ENCODE data around the gene ABCA10. TPM values are rescaled to one million over a fixed set of nuclear protein-coding genes. Genes with fewer than 3 reads are reported as not detected.

The ABCA10 gene
- total RNA-seq, 4 donors from 2014 or later = 1.5 to 19.1 (median 10.3) TPM

DNA sequence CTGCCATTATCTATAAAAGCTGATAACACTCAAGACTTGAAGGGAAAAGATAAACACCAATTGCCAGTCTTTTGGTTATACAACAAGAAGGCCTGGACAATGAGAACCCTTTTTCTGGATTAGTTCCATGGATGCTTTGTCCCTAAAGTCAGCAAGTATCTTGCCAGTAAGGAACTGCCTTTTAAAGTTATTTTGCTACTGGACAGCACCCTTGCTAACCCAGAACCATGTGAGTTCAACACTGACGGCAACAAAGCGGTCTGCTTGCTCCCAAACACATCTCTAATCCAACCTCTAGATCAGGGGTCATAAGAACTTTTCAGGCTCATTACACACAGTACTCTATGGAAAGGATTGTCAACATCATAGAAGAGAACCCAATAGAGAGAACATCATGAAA lies 61.7 kb downstream of the ABCA10 start:
- H3K27ac ChIP-seq = no peak overlapping the region
- H3K9me3 ChIP-seq = no peaks in the 10 kb centered on the region
- TF ChIP-seq POLR2A (IDR thresholded peaks at IDR 0.05) = no peak
- TF ChIP-seq EP300 (IDR thresholded peaks at IDR 0.05) = no peak
- no peak overlapping the region for H3K4me3 ChIP-seq
- no peaks in the 10 kb centered on the region for H3K4me1 ChIP-seq
- H3K36me3 ChIP-seq = no peaks in the 10 kb centered on the region
- 86% methylated on average over 2 of the region's 2 CpGs for WGBS
- no peak for DNase-seq (ENCODE audit: low spot score in 2 of 2)
- no peaks in the 10 kb centered on the region for H3K27me3 ChIP-seq

DNA sequence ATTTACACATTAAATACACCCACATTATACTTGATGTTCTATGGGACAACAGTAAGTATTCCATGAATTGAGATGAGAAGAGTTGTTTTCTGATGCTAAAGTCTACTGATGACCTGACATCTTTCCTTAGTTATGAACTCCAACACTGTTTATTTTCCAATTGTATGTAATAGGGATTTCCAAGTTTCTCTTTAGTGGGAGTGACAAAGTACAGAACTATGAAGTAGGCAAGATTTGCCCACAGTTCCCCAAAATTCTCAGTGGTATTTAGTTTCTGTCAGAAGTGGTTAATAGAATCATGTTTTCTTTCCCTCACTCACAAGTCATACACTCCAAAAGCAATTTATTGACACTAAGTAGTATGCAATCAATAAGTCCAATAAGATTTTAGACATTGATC lies 64.4 kb downstream of the ABCA10 start:
- TF ChIP-seq POLR2AphosphoS5 (IDR thresholded peaks at IDR 0.05) (no peak), EP300 (IDR thresholded peaks at IDR 0.05) (no peak), POLR2A (IDR thresholded peaks at IDR 0.05) (no peak)
- TF ChIP-seq, protein P1, sequence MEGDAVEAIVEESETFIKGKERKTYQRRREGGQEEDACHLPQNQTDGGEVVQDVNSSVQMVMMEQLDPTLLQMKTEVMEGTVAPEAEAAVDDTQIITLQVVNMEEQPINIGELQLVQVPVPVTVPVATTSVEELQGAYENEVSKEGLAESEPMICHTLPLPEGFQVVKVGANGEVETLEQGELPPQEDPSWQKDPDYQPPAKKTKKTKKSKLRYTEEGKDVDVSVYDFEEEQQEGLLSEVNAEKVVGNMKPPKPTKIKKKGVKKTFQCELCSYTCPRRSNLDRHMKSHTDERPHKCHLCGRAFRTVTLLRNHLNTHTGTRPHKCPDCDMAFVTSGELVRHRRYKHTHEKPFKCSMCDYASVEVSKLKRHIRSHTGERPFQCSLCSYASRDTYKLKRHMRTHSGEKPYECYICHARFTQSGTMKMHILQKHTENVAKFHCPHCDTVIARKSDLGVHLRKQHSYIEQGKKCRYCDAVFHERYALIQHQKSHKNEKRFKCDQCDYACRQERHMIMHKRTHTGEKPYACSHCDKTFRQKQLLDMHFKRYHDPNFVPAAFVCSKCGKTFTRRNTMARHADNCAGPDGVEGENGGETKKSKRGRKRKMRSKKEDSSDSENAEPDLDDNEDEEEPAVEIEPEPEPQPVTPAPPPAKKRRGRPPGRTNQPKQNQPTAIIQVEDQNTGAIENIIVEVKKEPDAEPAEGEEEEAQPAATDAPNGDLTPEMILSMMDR (IDR thresholded peaks at IDR 0.05) = no peak

DNA sequence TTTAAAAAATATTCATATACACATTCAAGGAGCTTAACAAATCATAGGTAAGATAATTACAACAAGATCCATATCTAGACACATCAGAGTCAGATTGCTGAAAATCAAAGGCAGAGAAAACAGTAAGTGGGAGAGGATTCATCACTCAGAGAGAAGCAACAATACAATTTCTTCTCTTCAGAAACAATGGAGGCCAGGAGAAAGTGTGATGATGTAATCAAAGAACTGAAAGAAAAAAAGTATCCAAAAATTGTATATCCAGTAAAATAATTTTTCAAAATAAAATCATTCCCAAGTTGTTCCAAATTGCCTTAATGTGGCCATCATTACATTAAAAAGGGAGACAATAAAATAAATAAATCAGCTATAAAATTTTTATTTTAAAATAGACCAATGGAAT lies 69.2 kb downstream of the ABCA10 start:
- Histone ChIP-seq H3K36me3 (peaks cover 3% of the 10 kb centered on the region), H3K4me3 (no peak overlapping the region), H3K9me3 (no peaks in the 10 kb centered on the region), H3K27me3 (no peaks in the 10 kb centered on the region), H3K27ac (no peak overlapping the region), H3K4me1 (no peaks in the 10 kb centered on the region)
- DNase-seq (ENCODE audit: low spot score in 2 of 2) = no peak
- TF ChIP-seq POLR2A (IDR thresholded peaks at IDR 0.05) (no peak), POLR2AphosphoS5 (IDR thresholded peaks at IDR 0.05) (no peak), EP300 (IDR thresholded peaks at IDR 0.05) (no peak)
- TF ChIP-seq, protein P1 (IDR thresholded peaks at IDR 0.05) = no peak

More for the DNA sequence above, 64.4 kb downstream of the ABCA10 start:
- DNase-seq (ENCODE audit: low spot score in 2 of 2) = no peak
- Histone ChIP-seq H3K9me3 (no peaks in the 10 kb centered on the region), H3K36me3 (no peaks in the 10 kb centered on the region), H3K4me3 (no peak overlapping the region), H3K27ac (no peak overlapping the region), H3K4me1 (no peaks in the 10 kb centered on the region), H3K27me3 (no peaks in the 10 kb centered on the region)

DNA sequence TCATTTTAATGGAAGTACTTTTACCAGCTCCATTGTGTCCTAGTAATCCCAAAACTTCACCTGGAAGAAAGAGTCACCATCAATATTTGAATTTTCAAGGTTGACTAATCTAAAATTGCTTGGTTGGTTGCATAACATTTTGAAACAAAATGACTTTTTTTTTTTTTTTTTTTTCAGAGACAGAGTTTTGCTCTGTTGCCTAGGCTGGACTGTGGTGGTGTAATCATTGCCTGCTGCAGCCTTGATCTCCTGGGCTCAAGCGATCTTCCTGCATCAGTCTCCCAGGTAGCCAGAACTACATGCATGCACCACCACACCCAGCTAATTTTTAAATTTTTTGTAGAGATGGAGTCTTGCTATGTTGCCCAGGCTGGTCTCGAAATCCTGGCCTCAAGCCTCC lies 74.4 kb downstream of the ABCA10 start:
- Histone ChIP-seq H3K4me3 (no peak overlapping the region), H3K36me3 (peaks cover 10% of the 10 kb centered on the region), H3K9me3 (no peaks in the 10 kb centered on the region), H3K4me1 (no peaks in the 10 kb centered on the region), H3K27me3 (no peaks in the 10 kb centered on the region), H3K27ac (no peak overlapping the region)
- no peak for DNase-seq (ENCODE audit: low spot score in 2 of 2)
- 94% methylated on average over 2 of the region's 2 CpGs for WGBS
- TF ChIP-seq POLR2AphosphoS5 (IDR thresholded peaks at IDR 0.05) (no peak), POLR2A (IDR thresholded peaks at IDR 0.05) (no peak), EP300 (IDR thresholded peaks at IDR 0.05) (no peak)
- TF ChIP-seq, protein P1 (IDR thresholded peaks at IDR 0.05) = no peak

DNA sequence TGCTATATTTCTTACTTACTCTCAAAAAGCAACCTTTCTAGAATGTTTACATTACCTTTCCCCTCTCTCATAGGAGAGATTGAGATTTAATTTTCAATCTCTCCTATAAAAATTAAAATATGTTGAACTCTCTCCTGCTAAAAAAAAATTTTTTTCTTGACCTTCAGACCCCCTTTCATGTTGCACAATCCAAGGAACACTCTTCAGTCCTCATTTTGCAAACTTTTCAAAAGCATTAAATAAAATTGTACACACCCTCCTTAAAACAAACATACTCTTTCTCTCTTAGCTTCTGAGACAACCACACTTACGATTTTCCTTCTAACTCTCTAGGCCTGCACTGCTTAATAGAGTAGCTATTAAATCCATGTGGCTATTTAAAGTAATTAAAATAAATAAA lies 78.3 kb downstream of the ABCA10 start:
- Histone ChIP-seq H3K27ac (no peak overlapping the region), H3K27me3 (no peaks in the 10 kb centered on the region), H3K36me3 (peaks cover 19% of the 10 kb centered on the region), H3K4me3 (no peak overlapping the region), H3K4me1 (no peaks in the 10 kb centered on the region), H3K9me3 (no peaks in the 10 kb centered on the region)
- DNase-seq (ENCODE audit: low spot score in 2 of 2) = no peak
- WGBS = 90% methylated on average over 1 of the region's 1 CpG
- TF ChIP-seq, protein P1 (IDR thresholded peaks at IDR 0.05) = no peak
- TF ChIP-seq POLR2A (IDR thresholded peaks at IDR 0.05) (no peak), POLR2AphosphoS5 (IDR thresholded peaks at IDR 0.05) (no peak), EP300 (IDR thresholded peaks at IDR 0.05) (no peak)

DNA sequence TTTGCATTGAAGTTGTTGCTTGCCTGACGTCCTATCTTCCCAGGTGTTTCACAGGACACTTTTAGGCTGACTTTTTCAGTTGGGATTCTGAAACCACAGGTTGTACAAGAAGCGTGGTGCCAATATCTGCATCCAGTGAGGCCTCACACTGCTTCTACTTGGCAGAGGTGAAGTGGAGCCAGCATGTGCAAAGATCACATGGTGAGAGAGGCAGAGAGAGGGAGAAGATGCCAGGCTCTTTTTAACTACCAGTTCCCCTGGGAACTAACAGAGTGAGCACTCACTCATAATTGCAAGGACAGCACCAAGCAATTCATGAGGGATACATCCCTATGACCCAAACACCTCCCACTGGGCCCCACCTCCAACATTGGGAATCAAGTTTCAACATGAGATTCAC lies 81.2 kb downstream of the ABCA10 start:
- Histone ChIP-seq H3K4me3 (no peak overlapping the region), H3K27me3 (no peaks in the 10 kb centered on the region), H3K36me3 (peaks cover 10% of the 10 kb centered on the region), H3K4me1 (peaks cover 12% of the 10 kb centered on the region), H3K27ac (no peak overlapping the region), H3K9me3 (no peaks in the 10 kb centered on the region)
- 89% methylated on average over 2 of the region's 2 CpGs for WGBS
- no peak for TF ChIP-seq POLR2A (IDR thresholded peaks at IDR 0.05)
- TF ChIP-seq POLR2AphosphoS5 (IDR thresholded peaks at IDR 0.05) = no peak
- no peak for DNase-seq (ENCODE audit: low spot score in 2 of 2)
